Mammary epithelial cell (primary cell): Measurements from ENCODE around the gene GHRH.

Experiments
- EZH2 ChIP-seq: IDR thresholded peaks from 2 replicates; pipeline ENCODE4 v1.6.1; 2012; ENCODE audit warnings: low read length, inconsistent platforms, borderline replicate concordance
- TF ChIP-seq, protein P1 (sequence below), 2 donors: IDR thresholded peaks in 1 of 2; conservative IDR thresholded peaks in 1 of 2; 2 replicates each; pipeline ENCODE4 v1.5.1; 2011 to 2012; ENCODE audit warnings: inconsistent platforms in 2 of 2, low read length in 2 of 2, mild to moderate bottlenecking in 2 of 2, control low read depth in 1 of 2, low read depth in 1 of 2; ENCODE audit not compliant: insufficient read depth in 1 of 2; ENCODE audit errors: extremely low read depth in 1 of 2

GRCh38 chr20:37246736-37247135 is 14.9 kb downstream of the GHRH start:
- no peak for TF ChIP-seq EZH2
- TF ChIP-seq, protein P1, sequence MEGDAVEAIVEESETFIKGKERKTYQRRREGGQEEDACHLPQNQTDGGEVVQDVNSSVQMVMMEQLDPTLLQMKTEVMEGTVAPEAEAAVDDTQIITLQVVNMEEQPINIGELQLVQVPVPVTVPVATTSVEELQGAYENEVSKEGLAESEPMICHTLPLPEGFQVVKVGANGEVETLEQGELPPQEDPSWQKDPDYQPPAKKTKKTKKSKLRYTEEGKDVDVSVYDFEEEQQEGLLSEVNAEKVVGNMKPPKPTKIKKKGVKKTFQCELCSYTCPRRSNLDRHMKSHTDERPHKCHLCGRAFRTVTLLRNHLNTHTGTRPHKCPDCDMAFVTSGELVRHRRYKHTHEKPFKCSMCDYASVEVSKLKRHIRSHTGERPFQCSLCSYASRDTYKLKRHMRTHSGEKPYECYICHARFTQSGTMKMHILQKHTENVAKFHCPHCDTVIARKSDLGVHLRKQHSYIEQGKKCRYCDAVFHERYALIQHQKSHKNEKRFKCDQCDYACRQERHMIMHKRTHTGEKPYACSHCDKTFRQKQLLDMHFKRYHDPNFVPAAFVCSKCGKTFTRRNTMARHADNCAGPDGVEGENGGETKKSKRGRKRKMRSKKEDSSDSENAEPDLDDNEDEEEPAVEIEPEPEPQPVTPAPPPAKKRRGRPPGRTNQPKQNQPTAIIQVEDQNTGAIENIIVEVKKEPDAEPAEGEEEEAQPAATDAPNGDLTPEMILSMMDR (conservative IDR thresholded peaks at IDR 0.05 in 1 of 2, IDR thresholded peaks at IDR 0.05 in 1 of 2; ENCODE audit: extremely low read depth in 1 of 2, insufficient read depth in 1 of 2, low read depth in 1 of 2, low read length in 2 of 2) = no peak
